Measurements from ENCODE around the gene HNRNPUL1. TPM values are rescaled to one million over a fixed set of nuclear protein-coding genes. Genes with fewer than 3 reads are reported as not detected.

The HNRNPUL1 gene
- polyA plus RNA-seq, 5 donors: 195 to 226 (median 213) TPM

GRCh38 chr19:41307090-41307875 is 43.1 kb downstream of the HNRNPUL1 start:
- DNase-seq: no peak

GRCh38 chr19:41307954-41308449 is 43.8 kb downstream of the HNRNPUL1 start:
- no peak for DNase-seq

- DNase-seq: peak; percentile 86 to 92
Observed at GRCh38 chr19:41308450-41309179, 44.4 kb downstream of the HNRNPUL1 start.

GRCh38 chr19:41309180-41310032 is 45.2 kb downstream of the HNRNPUL1 start:
- DNase-seq: no peak

- DNase-seq: peak; percentile 94 to 95
Observed at GRCh38 chr19:41310033-41310831, 46.1 kb downstream of the HNRNPUL1 start, which contains the start of gene CCDC97. Gene CCDC97, plus strand, starts transcription at chr19:41310172. Its CDS starts 139 bp downstream, at chr19:41310311.

- no peak for DNase-seq
Observed at GRCh38 chr19:41311072-41311471, 46.9 kb downstream of the HNRNPUL1 start.

GRCh38 chr19:41311613-41312012 is 47.4 kb downstream of the HNRNPUL1 start:
- no peak for DNase-seq

- no peak for DNase-seq
Observed at GRCh38 chr19:41316306-41316920, 52.2 kb downstream of the HNRNPUL1 start.

- no peak for DNase-seq
Observed at GRCh38 chr19:41318696-41319499, 54.7 kb downstream of the HNRNPUL1 start.

GRCh38 chr19:41319500-41320184 is 55.5 kb downstream of the HNRNPUL1 start:
- DNase-seq: no peak

GRCh38 chr19:41320185-41320518 is 56.0 kb downstream of the HNRNPUL1 start:
- no peak for DNase-seq

GRCh38 chr19:41320568-41320967 is 56.4 kb downstream of the HNRNPUL1 start:
- DNase-seq: no peak

GRCh38 chr19:41321204-41321599 is 57.0 kb downstream of the HNRNPUL1 start:
- DNase-seq: no peak

GRCh38 chr19:41321600-41322270 is 57.6 kb downstream of the HNRNPUL1 start:
- no peak for DNase-seq

GRCh38 chr19:41322451-41322850 is 58.3 kb downstream of the HNRNPUL1 start:
- DNase-seq: no peak

- DNase-seq: no peak
Observed at GRCh38 chr19:41323023-41323422, 58.9 kb downstream of the HNRNPUL1 start.

GRCh38 chr19:41323430-41324125 is 59.4 kb downstream of the HNRNPUL1 start:
- no peak for DNase-seq

- DNase-seq: no peak
Observed at GRCh38 chr19:41324231-41324702, 60.1 kb downstream of the HNRNPUL1 start.

All from right lung (tissue), 5 donors.